ENCODE measurements around the gene CACNA2D4. TPM values are rescaled to one million over a fixed set of nuclear protein-coding genes. Genes with fewer than 3 reads are reported as not detected.
A peak's percentile ranks its signal among the peaks of the same experiment; 100 is the strongest.

The CACNA2D4 gene
- total and polyA plus RNA-seq, 11 donors, result 0.10 to 9.0 (median 1.2) TPM

- Histone ChIP-seq H3K9me3 (peaks cover 0 to 7% (median 0%) of the 10 kb centered on the region in 12 donors), H3K4me1 (no peaks in the 10 kb centered on the region), H3K27ac (no peak overlapping the region), H3K36me3 (no peaks in the 10 kb centered on the region), H3K4me3 (no peak overlapping the region), H3K27me3 (peaks cover 0 to 17% (median 0%) of the 10 kb centered on the region in 9 donors)
- WGBS, 4 donors, result 87 to 89% (median 88%) methylated on average over 24 of the region's 24 CpGs
- intact Hi-C loops (cut with DNase I), result no loop called here
- ATAC-seq, result peak in 1 of 4 donors; percentile 29
- TF ChIP-seq CTCF (IDR thresholded peaks at IDR 0.05), result no peak
- TF ChIP-seq POLR2A (IDR thresholded peaks at IDR 0.05), result no peak
- DNase-seq, result no peak
These were observed 47.2 kb downstream of the CACNA2D4 start for GRCh38 chr12:1870998-1871917.

- Histone ChIP-seq H3K4me3 (no peak overlapping the region), H3K27ac (no peak overlapping the region), H3K27me3 (peaks cover 0 to 24% (median 4%) of the 10 kb centered on the region in 9 donors), H3K4me1 (no peaks in the 10 kb centered on the region), H3K36me3 (no peaks in the 10 kb centered on the region), H3K9me3 (peaks cover 0 to 7% (median 0%) of the 10 kb centered on the region in 12 donors)
- no peak for TF ChIP-seq POLR2A (IDR thresholded peaks at IDR 0.05)
- TF ChIP-seq CTCF (IDR thresholded peaks at IDR 0.05), result no peak
- 51 to 63% (median 61%) methylated on average over 7 of the region's 7 CpGs for WGBS, 4 donors
- ATAC-seq, result no peak
- DNase-seq, result no peak
- intact Hi-C loops (cut with DNase I), result no loop called here
These were observed 48.4 kb downstream of the CACNA2D4 start for GRCh38 chr12:1870086-1870485.

- H3K27me3 ChIP-seq, result peaks cover 0 to 34% (median 9%) of the 10 kb centered on the region in 9 donors
- no peaks in the 10 kb centered on the region for H3K4me1 ChIP-seq
- TF ChIP-seq CTCF (IDR thresholded peaks at IDR 0.05), result no peak
- TF ChIP-seq POLR2A (IDR thresholded peaks at IDR 0.05), result no peak
- WGBS, 4 donors, result 90 to 95% (median 93%) methylated on average over 10 of the region's 10 CpGs
- no peak overlapping the region for H3K4me3 ChIP-seq
- H3K27ac ChIP-seq, result no peak overlapping the region
- DNase-seq, result no peak
- H3K36me3 ChIP-seq, result no peaks in the 10 kb centered on the region
- peaks cover 0 to 7% (median 0%) of the 10 kb centered on the region in 12 donors for H3K9me3 ChIP-seq
- intact Hi-C loops (cut with DNase I), result no loop called here
- ATAC-seq, result no peak
These were observed 49.3 kb downstream of the CACNA2D4 start for GRCh38 chr12:1869145-1869544.

GRCh38 chr12:1865284-1865866 is 53.1 kb downstream of the CACNA2D4 start:
- WGBS, 4 donors, result 83 to 89% (median 87%) methylated on average over 30 to 32 of the region's 32 CpGs
- Histone ChIP-seq H3K36me3 (no peaks in the 10 kb centered on the region), H3K27me3 (peaks cover 0 to 41% (median 9%) of the 10 kb centered on the region in 9 donors), H3K4me3 (no peak overlapping the region), H3K9me3 (peaks cover 0 to 7% (median 0%) of the 10 kb centered on the region in 12 donors), H3K27ac (no peak overlapping the region), H3K4me1 (no peaks in the 10 kb centered on the region)
- no peak for ATAC-seq
- TF ChIP-seq CTCF (IDR thresholded peaks at IDR 0.05) (no peak), POLR2A (IDR thresholded peaks at IDR 0.05) (no peak)
- intact Hi-C loops (cut with DNase I), result no loop called here
- DNase-seq, result no peak

Measured in heart left ventricle (tissue), 16 donors.